ENCODE results near the gene SSBP3.

Gene SSBP3

DNA sequence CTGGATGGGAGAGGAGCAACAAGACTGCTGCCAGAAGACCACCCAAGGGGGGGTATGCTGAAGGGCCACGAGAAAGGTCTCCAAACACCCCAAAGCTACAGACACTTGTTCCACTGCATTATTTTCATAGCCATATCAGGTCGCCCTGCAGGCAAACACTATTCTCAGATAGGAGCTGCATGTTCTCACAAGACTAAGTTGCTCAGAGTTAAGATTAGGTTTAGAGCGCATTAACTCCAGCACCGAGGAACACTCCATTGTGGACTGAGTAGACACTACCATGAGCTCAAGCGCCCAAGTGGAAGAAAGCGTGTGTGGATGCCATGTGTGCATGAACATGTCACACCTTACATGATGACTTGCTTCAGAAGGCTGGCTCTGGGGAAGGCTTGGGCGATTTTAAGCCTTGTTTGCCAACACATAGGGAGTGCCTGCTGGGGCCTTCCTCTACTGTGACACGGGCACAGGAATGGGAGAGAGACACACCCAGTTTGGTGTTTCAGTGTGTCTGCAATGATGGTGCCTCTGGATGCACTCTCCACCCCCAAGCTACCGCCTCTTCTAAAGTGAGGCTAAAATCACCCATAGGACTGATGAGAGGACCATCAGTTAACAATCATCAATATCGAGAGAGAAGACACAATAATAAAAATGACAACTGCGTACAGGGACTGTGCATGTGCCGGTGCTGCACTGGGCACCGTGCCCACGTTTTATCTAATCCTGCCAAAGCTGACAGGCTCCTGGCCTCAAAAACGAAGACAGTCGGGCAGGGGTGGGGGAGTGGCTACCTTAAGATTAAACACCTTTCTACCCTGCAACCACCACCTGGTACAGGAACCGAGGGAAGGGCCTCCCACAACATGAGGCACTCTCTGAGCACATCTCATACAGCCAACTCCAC lies 34.9 kb downstream of the SSBP3 start:
- no peaks in the 10 kb centered on the region for H3K27me3 ChIP-seq (ENCODE audit: insufficient read depth, low read length)
- peaks cover 8% of the 10 kb centered on the region for H3K4me1 ChIP-seq (ENCODE audit: insufficient read depth, low read length)
- H3K36me3 ChIP-seq (ENCODE audit: insufficient read depth, low read length) = peaks cover 30% of the 10 kb centered on the region
- no peak overlapping the region for H3K4me3 ChIP-seq (ENCODE audit: low read length)
- H2AFZ ChIP-seq (ENCODE audit: low read depth, low read length) = no peak overlapping the region
- no peaks in the 10 kb centered on the region for H3K9me3 ChIP-seq (ENCODE audit: low read length)

- no peaks in the 10 kb centered on the region for H3K27me3 ChIP-seq (ENCODE audit: insufficient read depth, low read length)
- no peak overlapping the region for H2AFZ ChIP-seq (ENCODE audit: low read depth, low read length)
- no peaks in the 10 kb centered on the region for H3K9me3 ChIP-seq (ENCODE audit: low read length)
- H3K36me3 ChIP-seq (ENCODE audit: insufficient read depth, low read length) = peaks cover 30% of the 10 kb centered on the region
- H3K4me3 ChIP-seq (ENCODE audit: low read length) = no peak overlapping the region
- H3K4me1 ChIP-seq (ENCODE audit: insufficient read depth, low read length) = no peaks in the 10 kb centered on the region
These were observed 35.8 kb downstream of the SSBP3 start for GRCh38 chr1:54370287-54370989.

- Histone ChIP-seq H3K4me3 (ENCODE audit: low read length) (no peak overlapping the region), H3K27me3 (ENCODE audit: insufficient read depth, low read length) (no peaks in the 10 kb centered on the region), H2AFZ (ENCODE audit: low read depth, low read length) (no peak overlapping the region), H3K36me3 (ENCODE audit: insufficient read depth, low read length) (peaks cover 23% of the 10 kb centered on the region), H3K4me1 (ENCODE audit: insufficient read depth, low read length) (no peaks in the 10 kb centered on the region), H3K9me3 (ENCODE audit: low read length) (no peaks in the 10 kb centered on the region)
These were observed 38.6 kb downstream of the SSBP3 start for GRCh38 chr1:54367613-54368012.

DNA sequence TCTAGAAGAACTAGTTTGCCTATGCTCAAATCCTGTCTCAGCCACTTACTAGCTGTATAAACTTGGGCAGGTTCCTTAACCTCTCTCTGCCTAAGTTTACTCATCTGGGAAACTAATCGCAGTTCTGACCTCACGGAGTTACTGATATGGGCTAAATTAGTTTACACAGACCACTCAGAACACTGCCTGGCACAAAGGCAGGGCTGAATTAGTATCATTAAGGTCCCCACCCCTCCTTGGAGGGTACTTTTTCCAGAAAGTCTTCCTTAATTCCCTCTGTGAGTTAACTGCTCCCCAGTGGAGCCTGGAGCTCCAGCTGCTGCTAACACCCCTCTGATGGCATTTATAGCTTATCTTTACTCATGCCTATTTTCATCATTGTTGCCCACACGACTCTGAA lies 40.3 kb downstream of the SSBP3 start:
- Histone ChIP-seq H3K9me3 (ENCODE audit: low read length) (no peaks in the 10 kb centered on the region), H3K4me1 (ENCODE audit: insufficient read depth, low read length) (no peaks in the 10 kb centered on the region), H3K4me3 (ENCODE audit: low read length) (no peak overlapping the region), H3K36me3 (ENCODE audit: insufficient read depth, low read length) (peaks cover 16% of the 10 kb centered on the region), H2AFZ (ENCODE audit: low read depth, low read length) (no peak overlapping the region), H3K27me3 (ENCODE audit: insufficient read depth, low read length) (no peaks in the 10 kb centered on the region)

GRCh38 chr1:54365398-54365797 lies 40.8 kb downstream of the SSBP3 start:
- Histone ChIP-seq H3K4me3 (ENCODE audit: low read length) (no peak overlapping the region), H3K9me3 (ENCODE audit: low read length) (no peaks in the 10 kb centered on the region), H3K27me3 (ENCODE audit: insufficient read depth, low read length) (no peaks in the 10 kb centered on the region), H3K36me3 (ENCODE audit: insufficient read depth, low read length) (peaks cover 13% of the 10 kb centered on the region), H3K4me1 (ENCODE audit: insufficient read depth, low read length) (no peaks in the 10 kb centered on the region), H2AFZ (ENCODE audit: low read depth, low read length) (no peak overlapping the region)

- H3K9me3 ChIP-seq (ENCODE audit: low read length) = no peaks in the 10 kb centered on the region
- H2AFZ ChIP-seq (ENCODE audit: low read depth, low read length) = no peak overlapping the region
- no peak overlapping the region for H3K4me3 ChIP-seq (ENCODE audit: low read length)
- H3K4me1 ChIP-seq (ENCODE audit: insufficient read depth, low read length) = no peaks in the 10 kb centered on the region
- H3K27me3 ChIP-seq (ENCODE audit: insufficient read depth, low read length) = no peaks in the 10 kb centered on the region
- H3K36me3 ChIP-seq (ENCODE audit: insufficient read depth, low read length) = peaks cover 9% of the 10 kb centered on the region
These were observed 41.2 kb downstream of the SSBP3 start for GRCh38 chr1:54364995-54365394.

- Histone ChIP-seq H3K4me3 (ENCODE audit: low read length) (no peak overlapping the region), H2AFZ (ENCODE audit: low read depth, low read length) (no peak overlapping the region), H3K27me3 (ENCODE audit: insufficient read depth, low read length) (no peaks in the 10 kb centered on the region), H3K9me3 (ENCODE audit: low read length) (no peaks in the 10 kb centered on the region), H3K4me1 (ENCODE audit: insufficient read depth, low read length) (no peaks in the 10 kb centered on the region), H3K36me3 (ENCODE audit: insufficient read depth, low read length) (peaks cover 8% of the 10 kb centered on the region)
These were observed 41.6 kb downstream of the SSBP3 start for GRCh38 chr1:54364582-54364981.

DNA sequence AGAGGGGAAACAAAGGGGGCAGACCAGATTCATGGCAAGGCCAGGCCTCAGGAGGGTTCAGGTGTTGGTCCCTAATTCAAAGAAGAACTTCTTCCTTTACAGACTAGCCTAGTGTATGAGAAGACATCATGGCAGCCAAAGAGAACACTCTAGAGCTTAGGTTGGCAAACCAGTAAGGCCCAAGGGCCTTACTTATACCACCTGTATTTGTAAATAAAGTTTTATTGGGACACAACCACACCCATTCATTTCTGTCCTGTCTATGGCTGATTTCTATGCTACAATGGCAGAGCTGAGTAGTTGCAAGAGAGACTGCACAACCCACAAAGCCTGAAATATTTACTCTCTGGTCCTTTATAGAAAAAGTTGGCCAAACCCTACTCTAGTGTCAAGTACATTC lies 42.3 kb downstream of the SSBP3 start:
- Histone ChIP-seq H3K4me1 (ENCODE audit: insufficient read depth, low read length) (no peaks in the 10 kb centered on the region), H3K9me3 (ENCODE audit: low read length) (no peaks in the 10 kb centered on the region), H3K36me3 (ENCODE audit: insufficient read depth, low read length) (peaks cover 9% of the 10 kb centered on the region), H2AFZ (ENCODE audit: low read depth, low read length) (no peak overlapping the region), H3K4me3 (ENCODE audit: low read length) (no peak overlapping the region), H3K27me3 (ENCODE audit: insufficient read depth, low read length) (no peaks in the 10 kb centered on the region)

DNA sequence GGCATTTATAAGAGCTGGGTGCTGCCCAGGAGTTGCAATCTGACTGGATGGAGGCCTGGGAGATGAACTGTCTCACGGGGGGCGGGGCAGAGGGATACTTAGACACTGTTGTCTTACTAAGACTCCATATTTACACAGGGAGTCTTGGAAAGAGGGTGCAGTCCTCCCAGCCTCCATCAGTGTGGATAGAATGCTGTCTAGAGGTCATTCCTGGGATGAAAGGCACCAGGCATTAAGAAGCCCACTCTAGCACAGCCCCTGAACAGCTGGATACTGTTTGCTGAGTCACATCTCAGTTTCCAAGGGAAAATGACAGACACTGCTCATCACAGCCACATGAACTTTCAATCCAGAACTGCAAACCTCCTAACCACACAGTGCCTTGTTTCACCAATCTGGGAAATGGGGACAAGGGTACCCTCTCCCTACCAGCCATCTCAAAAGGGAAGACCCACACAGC lies 43.3 kb downstream of the SSBP3 start:
- no peak overlapping the region for H2AFZ ChIP-seq (ENCODE audit: low read depth, low read length)
- H3K36me3 ChIP-seq (ENCODE audit: insufficient read depth, low read length) = peaks cover 16% of the 10 kb centered on the region
- no peak overlapping the region for H3K4me3 ChIP-seq (ENCODE audit: low read length)
- no peaks in the 10 kb centered on the region for H3K4me1 ChIP-seq (ENCODE audit: insufficient read depth, low read length)
- H3K27me3 ChIP-seq (ENCODE audit: insufficient read depth, low read length) = no peaks in the 10 kb centered on the region
- no peaks in the 10 kb centered on the region for H3K9me3 ChIP-seq (ENCODE audit: low read length)

DNA sequence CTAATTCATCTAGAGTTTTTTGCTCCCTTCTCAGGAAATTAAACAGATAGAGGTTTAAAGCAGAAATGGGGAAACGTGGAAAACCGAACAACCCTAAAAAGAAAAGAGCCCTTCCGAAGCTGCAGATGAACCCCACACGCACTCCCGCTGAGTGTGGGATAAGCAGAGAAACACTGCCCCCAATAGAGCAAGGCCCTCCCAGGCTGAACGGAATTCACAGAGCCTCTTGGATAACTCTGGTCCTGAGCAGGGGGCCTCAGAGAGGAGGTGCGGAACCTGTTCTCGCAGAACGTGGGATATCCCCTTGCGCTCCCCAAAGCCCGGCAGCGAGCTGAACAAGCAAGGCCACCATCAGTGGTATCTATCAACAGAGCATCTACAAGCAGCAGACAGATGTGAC lies 44.9 kb downstream of the SSBP3 start:
- H3K4me1 ChIP-seq (ENCODE audit: insufficient read depth, low read length) = peaks cover 15% of the 10 kb centered on the region
- H2AFZ ChIP-seq (ENCODE audit: low read depth, low read length) = no peak overlapping the region
- H3K9me3 ChIP-seq (ENCODE audit: low read length) = no peaks in the 10 kb centered on the region
- no peak overlapping the region for H3K4me3 ChIP-seq (ENCODE audit: low read length)
- H3K36me3 ChIP-seq (ENCODE audit: insufficient read depth, low read length) = peaks cover 17% of the 10 kb centered on the region
- H3K27me3 ChIP-seq (ENCODE audit: insufficient read depth, low read length) = no peaks in the 10 kb centered on the region

- H3K4me3 ChIP-seq (ENCODE audit: low read length) = no peak overlapping the region
- H2AFZ ChIP-seq (ENCODE audit: low read depth, low read length) = no peak overlapping the region
- no peaks in the 10 kb centered on the region for H3K9me3 ChIP-seq (ENCODE audit: low read length)
- peaks cover 25% of the 10 kb centered on the region for H3K4me1 ChIP-seq (ENCODE audit: insufficient read depth, low read length)
- H3K27me3 ChIP-seq (ENCODE audit: insufficient read depth, low read length) = no peaks in the 10 kb centered on the region
- peaks cover 17% of the 10 kb centered on the region for H3K36me3 ChIP-seq (ENCODE audit: insufficient read depth, low read length)
These were observed 45.8 kb downstream of the SSBP3 start for GRCh38 chr1:54360165-54361005.

DNA sequence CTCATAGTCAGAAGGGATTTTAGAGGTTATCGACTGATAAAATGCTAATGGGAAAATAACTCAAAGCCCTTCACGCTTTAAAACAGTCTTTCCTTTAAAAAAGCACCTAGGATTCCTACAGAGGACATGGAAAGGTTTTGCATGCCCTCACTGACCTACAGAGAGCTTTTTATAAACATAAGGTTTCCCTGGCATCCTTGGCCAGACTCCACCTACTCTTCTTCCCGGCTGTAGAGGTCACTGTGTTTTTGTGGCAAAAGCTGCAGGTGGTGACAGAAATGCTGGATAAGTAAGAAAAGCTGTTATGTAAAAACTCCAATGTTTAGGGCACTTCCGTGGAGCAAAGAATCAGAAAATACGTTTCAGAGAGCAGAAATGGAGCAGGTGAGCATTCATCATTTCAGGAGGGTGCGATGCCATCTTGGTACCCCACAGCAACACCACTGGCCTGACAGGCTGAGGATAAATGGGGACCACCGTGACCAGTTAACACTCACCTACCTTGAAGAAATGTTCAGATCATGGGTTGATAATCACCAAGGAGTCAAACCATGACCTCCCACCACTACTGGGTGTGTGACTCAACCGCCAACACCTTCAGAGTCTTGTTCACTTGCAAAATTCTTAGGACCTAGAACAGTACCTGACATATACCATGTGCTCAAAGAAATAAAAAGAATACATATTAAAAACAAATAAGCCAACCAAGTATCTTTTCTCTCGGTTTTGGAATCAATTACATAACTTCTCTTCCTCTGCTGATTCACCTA lies 46.6 kb downstream of the SSBP3 start:
- Histone ChIP-seq H3K9me3 (ENCODE audit: low read length) (no peaks in the 10 kb centered on the region), H3K4me1 (ENCODE audit: insufficient read depth, low read length) (peaks cover 33% of the 10 kb centered on the region), H3K27me3 (ENCODE audit: insufficient read depth, low read length) (no peaks in the 10 kb centered on the region), H3K36me3 (ENCODE audit: insufficient read depth, low read length) (peaks cover 16% of the 10 kb centered on the region), H2AFZ (ENCODE audit: low read depth, low read length) (no peak overlapping the region), H3K4me3 (ENCODE audit: low read length) (no peak overlapping the region)
